Stomach (tissue), 4 donors: ENCODE results near the gene SALL2.

Experiments
- EP300 ChIP-seq: sonication (generic); formaldehyde crosslinking; IDR thresholded peaks from one replicate; pipeline ENCODE4 v1.6.1; 2017; ENCODE audit warnings: antibody characterized with exemption
- POLR2A ChIP-seq, 4 donors: fragments of 450-650 bp; IDR thresholded peaks; one replicate each; pipeline ENCODE4 v1.6.1; 2016; ENCODE audit warnings: antibody characterized with exemption in 4 of 4, control low read depth in 2 of 4, mild to moderate bottlenecking in 1 of 4, moderate library complexity in 1 of 4
- TF ChIP-seq, protein P1 (sequence below), 7 experiments: fragments of 450-650 bp in 4 of 7; fragments of 200-600 bp in 3 of 7; sonication (generic) in 3 of 7; IDR thresholded peaks; one replicate each; pipeline ENCODE4 v1.5.1; 2016 to 2019; ENCODE audit warnings: antibody characterized with exemption in 7 of 7, control low read depth in 2 of 7, mild to moderate bottlenecking in 1 of 7

DNA sequence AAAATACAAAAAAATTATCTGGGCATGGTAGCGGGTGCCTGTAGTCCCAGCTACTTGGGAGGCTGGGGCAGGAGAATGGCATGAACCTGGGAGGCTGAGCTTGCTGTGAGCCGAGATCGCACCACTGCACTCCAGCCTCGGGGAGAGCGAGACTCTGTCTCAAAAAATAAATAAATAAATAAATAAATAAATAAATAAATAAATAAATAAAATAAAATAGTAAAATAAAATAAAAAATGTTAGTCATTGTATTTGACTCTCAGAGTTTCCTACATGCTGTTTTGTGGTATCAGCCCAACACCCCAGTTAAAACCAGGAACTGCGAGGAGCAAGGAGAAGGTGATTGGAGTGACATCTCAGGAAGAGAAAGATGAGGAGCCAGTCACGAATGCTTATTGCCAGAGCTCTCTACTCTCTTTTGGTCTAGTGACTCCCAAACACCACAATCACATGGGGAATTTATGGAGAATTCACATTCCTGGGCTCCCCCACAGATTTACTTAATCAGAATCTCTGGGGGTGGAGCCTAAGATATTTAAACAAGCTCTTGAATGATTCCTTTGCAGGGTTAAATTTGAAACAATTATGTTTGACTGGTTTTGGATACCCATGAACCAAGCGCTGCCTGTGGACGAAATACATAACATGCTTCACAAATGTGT lies 15.4 kb upstream of the SALL2 start:
- TF ChIP-seq, protein P1, sequence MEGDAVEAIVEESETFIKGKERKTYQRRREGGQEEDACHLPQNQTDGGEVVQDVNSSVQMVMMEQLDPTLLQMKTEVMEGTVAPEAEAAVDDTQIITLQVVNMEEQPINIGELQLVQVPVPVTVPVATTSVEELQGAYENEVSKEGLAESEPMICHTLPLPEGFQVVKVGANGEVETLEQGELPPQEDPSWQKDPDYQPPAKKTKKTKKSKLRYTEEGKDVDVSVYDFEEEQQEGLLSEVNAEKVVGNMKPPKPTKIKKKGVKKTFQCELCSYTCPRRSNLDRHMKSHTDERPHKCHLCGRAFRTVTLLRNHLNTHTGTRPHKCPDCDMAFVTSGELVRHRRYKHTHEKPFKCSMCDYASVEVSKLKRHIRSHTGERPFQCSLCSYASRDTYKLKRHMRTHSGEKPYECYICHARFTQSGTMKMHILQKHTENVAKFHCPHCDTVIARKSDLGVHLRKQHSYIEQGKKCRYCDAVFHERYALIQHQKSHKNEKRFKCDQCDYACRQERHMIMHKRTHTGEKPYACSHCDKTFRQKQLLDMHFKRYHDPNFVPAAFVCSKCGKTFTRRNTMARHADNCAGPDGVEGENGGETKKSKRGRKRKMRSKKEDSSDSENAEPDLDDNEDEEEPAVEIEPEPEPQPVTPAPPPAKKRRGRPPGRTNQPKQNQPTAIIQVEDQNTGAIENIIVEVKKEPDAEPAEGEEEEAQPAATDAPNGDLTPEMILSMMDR (IDR thresholded peaks at IDR 0.05): no peak
- TF ChIP-seq EP300 (no peak), POLR2A (IDR thresholded peaks at IDR 0.05) (no peak)
